Lower leg skin (tissue), 4 donors: Measurements from ENCODE around the gene SLIT3. TPM values are rescaled to one million over a fixed set of nuclear protein-coding genes. Genes with fewer than 3 reads are reported as not detected.

Experiments
- DNase-seq, 2 donors: peaks; one replicate each; pipeline ENCODE4 v3.0.0-alpha.2; 2019; ENCODE audit warnings: low spot score in 2 of 2
- H3K4me3 ChIP-seq: fragments of 200-600 bp; sonication (generic); 2 replicates; pipeline ENCODE4 v1.5.1; 2017; ENCODE audit warnings: mild to moderate bottlenecking, low read depth; ENCODE audit not compliant: poor library complexity, severe bottlenecking
- POLR2A ChIP-seq, 2 donors: fragments of 450-650 bp; IDR thresholded peaks; one replicate each; pipeline ENCODE4 v1.6.1; 2016 to 2017; ENCODE audit warnings: antibody characterized with exemption in 2 of 2, mild to moderate bottlenecking in 1 of 2, moderate library complexity in 1 of 2
- WGBS, 2 donors: methylation state at CpG; one replicate each; pipeline ENCODE4 v1.1.5; 2018; 5-methylcytosine and 5-hydroxymethylcytosine counted together
- intact Hi-C: fragments of 100-400 bp; cut with DNase I; formaldehyde crosslinking; loops from one replicate; pipeline ENCODE4 v1.15.0; 2023; ENCODE audit warnings: low total_unique reads
- total RNA-seq, 4 donors: library from RNA; depleted of rRNA; stranded (reverse); fragments of >200 nt; gene quantifications; one replicate each; pipeline ENCODE4 v1.1.0, GENCODE V29; 2016
- TF ChIP-seq, protein P1 (sequence below), 3 donors: fragments of 450-650 bp; IDR thresholded peaks; one replicate each; pipeline ENCODE4 v1.5.1; 2016; ENCODE audit warnings: antibody characterized with exemption in 3 of 3, mild to moderate bottlenecking in 3 of 3, moderate library complexity in 2 of 3

The SLIT3 gene
- total RNA-seq, 4 donors from 2014 or later, result 12.4 to 66.0 (median 22.8) TPM

GRCh38 chr5:168893283-168893682 lies 407.7 kb downstream of the SLIT3 start:
- no peak for TF ChIP-seq POLR2A (IDR thresholded peaks at IDR 0.05)
- TF ChIP-seq, protein P1, sequence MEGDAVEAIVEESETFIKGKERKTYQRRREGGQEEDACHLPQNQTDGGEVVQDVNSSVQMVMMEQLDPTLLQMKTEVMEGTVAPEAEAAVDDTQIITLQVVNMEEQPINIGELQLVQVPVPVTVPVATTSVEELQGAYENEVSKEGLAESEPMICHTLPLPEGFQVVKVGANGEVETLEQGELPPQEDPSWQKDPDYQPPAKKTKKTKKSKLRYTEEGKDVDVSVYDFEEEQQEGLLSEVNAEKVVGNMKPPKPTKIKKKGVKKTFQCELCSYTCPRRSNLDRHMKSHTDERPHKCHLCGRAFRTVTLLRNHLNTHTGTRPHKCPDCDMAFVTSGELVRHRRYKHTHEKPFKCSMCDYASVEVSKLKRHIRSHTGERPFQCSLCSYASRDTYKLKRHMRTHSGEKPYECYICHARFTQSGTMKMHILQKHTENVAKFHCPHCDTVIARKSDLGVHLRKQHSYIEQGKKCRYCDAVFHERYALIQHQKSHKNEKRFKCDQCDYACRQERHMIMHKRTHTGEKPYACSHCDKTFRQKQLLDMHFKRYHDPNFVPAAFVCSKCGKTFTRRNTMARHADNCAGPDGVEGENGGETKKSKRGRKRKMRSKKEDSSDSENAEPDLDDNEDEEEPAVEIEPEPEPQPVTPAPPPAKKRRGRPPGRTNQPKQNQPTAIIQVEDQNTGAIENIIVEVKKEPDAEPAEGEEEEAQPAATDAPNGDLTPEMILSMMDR (IDR thresholded peaks at IDR 0.05), result no peak
- intact Hi-C loops, result no loop called here
- 86 to 96% methylated on average over 4 of the region's 4 CpGs for WGBS, 2 donors
- no peak overlapping the region for H3K4me3 ChIP-seq
- DNase-seq, result no peak

DNA sequence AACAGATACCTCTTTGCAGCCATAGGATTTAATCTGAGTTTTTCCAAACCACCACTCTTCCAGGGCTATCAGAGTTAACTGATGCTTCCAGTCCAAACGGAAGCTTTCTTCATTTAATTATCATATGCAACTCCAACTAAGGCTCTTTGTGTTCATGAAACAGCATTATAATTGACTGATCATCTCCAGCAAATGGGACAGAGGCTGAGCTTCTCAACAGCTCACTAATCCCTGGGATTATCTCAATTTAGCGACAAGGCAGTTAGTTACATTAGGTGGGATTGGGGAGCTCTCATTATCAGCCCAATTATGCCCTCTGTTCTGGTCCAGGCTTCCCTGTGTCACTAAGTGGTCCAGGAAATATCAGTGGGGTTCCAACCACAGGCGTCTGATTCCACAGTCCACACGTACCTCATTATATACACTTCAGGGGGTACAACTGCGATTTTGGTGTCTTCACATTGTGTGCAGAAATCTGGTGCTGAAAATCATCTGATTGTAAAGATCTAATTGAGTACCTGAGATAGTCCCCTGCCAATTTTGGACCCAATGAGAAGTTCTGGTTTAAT lies 408.2 kb downstream of the SLIT3 start:
- DNase-seq, result no peak
- no peak overlapping the region for H3K4me3 ChIP-seq
- WGBS, 2 donors, result 81% methylated on average over 5 of the region's 5 CpGs
- TF ChIP-seq, protein P1 (IDR thresholded peaks at IDR 0.05), result no peak
- no peak for TF ChIP-seq POLR2A (IDR thresholded peaks at IDR 0.05)
- intact Hi-C loops, result no loop called here

GRCh38 chr5:168890816-168891812 lies 409.8 kb downstream of the SLIT3 start:
- WGBS, 2 donors, result 75 to 80% methylated on average over 6 of the region's 6 CpGs
- intact Hi-C loops, result no loop called here
- TF ChIP-seq POLR2A (IDR thresholded peaks at IDR 0.05), result no peak
- TF ChIP-seq, protein P1 (IDR thresholded peaks at IDR 0.05), result no peak
- no peak for DNase-seq
- H3K4me3 ChIP-seq, result no peak overlapping the region

DNA sequence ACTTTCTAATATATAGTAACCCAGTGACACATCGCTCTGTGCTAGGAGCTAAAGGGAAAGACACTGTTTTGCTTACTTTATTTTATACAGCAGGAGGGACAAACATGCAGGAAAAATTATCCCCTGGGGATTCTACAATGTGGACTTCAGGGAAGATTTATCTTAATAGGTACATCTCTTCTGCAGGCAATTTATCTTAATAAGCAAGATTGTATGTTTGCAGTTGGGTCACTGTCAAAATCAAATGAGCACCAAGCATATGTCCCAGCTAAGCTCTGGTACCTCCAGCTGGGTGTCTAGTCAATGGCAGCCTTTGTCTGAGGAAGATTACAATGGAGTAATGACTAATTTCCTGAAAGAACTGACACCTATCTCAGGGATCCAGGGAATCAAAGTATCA lies 411.9 kb downstream of the SLIT3 start:
- no peak overlapping the region for H3K4me3 ChIP-seq
- TF ChIP-seq, protein P1 (IDR thresholded peaks at IDR 0.05), result no peak
- no peak for TF ChIP-seq POLR2A (IDR thresholded peaks at IDR 0.05)
- no peak for DNase-seq
- WGBS, 2 donors, result 100% methylated on average over 1 of the region's 1 CpG
- intact Hi-C loops, result no loop called here

DNA sequence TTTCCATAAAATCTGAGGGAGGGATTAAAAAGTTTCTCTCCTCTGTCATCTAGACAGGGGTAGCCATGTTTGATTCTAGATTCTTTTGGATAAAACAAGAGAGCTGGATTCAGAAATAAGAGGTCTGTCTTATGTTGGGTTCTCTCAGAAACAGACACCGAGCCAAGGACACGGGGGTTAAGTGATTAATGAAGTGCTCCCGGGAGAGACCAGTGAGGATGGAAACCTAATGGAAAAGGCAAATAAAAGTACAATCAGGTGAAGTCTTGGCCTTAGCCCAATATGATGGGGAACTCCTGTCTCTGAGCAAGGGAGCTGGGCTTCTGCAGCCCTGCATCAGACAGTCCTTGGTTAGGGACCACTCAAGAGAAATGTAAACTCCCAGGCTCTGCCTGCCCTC lies 413.0 kb downstream of the SLIT3 start:
- DNase-seq, result peak in 1 of 2 donors; percentile 36
- H3K4me3 ChIP-seq, result no peak overlapping the region
- 87 to 91% methylated on average over 3 of the region's 3 CpGs for WGBS, 2 donors
- TF ChIP-seq, protein P1 (IDR thresholded peaks at IDR 0.05), result no peak
- TF ChIP-seq POLR2A (IDR thresholded peaks at IDR 0.05), result no peak
- intact Hi-C loops, result no loop called here
